ENCODE data around the gene TSPAN4. TPM values are rescaled to one million over a fixed set of nuclear protein-coding genes. Genes with fewer than 3 reads are reported as not detected.

TSPAN4 gene
- total RNA-seq, 1 donor from 2014 or later = 120 TPM

DNA sequence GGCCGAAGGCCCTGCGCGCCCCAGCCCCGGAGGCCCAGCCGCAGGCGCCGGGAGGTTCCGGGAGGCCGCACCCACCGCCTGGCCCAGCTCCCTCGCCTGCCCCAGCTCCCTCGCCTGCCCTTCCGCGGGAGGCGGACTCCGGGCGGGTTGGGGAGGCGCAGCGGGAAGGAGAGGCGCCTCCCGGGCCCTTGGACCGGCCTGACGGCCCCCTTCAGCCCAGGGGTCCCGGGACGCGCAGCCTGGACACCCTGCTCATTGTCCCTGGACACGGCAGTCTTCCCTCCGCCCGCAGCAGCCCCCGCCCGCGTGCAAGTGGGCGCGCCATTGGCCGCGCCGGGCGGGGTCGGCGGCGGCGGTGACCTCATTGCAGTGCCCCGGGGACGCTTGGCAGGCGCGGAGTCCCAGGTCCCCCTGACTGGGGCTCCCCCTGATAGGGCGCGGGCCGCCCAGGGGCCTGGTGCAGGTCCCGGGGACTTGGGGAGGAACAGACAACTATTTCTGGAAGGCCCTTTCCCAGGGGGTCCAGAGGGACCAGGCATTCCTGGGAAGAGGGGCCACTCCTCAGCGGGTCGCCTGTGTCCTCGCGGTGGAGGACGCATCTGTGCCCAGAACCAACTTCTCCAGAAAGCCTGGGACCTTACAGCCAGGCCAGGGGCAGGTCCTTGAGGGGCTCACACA is 9.4 kb upstream of the TSPAN4 start:
- DNase-seq (ENCODE audit: low spot score) = no peak

DNA sequence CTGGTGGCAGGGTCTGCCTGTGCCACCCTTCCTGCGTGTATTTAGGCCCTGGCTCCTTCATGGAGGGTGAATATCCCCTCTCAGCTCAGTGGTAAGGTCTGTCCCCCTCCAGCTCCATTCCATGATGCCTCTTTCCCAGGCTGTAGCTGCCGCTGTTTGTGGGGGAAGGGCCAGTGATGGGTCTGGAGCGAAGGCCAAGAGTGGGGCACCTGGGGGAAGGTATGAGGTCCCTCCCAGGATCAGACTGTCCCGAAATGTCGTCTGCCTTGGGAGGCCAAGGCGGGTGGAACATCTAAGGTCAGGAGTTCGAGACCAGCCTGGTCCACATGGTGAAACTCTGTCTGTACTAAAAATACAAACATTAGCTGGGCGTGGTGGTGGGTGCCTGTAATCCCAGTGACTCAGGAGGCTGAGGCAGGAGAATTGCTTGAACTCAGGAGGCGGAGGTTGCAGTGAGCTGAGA is 8.8 kb upstream of the TSPAN4 start:
- DNase-seq (ENCODE audit: low spot score) = no peak

DNA sequence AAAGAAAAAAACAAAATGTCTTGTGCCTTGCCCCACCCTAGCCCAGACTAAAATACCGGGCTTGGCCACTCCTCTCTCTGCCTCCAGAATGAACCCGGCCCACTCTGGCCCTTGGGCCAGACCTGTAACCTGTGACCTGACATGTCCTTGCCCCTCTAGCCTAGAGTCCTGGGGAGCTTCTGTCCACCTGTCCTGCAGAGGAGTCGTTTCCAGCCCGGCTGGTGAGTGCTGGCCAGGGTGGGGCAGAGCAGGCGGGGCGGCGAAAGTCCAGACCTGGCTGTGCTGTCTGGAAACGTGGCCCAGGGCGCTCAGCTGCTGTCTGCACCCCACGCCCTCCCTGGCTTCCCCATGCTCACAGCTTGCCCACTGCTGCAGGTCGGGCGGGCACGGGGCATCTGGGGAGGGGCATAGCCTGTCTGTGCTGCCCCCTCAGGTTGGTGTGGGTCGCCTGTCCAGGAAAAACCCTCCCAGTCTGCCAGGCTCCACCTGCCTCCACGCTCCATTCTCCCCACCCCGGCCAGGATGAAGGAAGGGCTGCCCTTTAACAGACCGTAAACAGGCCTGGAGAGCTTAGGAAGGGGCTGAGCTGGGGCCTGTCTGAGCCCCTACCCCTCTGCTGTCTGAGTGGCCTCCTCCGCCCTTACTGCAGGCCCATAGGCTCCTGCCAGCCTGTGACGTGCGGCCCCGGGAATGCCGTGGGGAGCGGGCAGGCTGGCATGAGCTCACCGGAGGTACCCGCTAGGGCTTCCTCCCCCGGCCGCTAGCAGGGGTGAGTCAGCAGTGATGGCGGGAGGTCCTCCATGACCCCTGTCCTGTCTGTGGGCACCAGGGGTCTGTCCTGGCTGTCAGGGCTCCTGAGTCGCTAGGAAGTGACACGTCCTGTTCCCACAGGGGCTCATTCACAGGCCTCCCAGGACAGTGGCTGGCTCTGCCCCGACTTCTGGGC is 8.0 kb upstream of the TSPAN4 start:
- DNase-seq (ENCODE audit: low spot score) = no peak

DNA sequence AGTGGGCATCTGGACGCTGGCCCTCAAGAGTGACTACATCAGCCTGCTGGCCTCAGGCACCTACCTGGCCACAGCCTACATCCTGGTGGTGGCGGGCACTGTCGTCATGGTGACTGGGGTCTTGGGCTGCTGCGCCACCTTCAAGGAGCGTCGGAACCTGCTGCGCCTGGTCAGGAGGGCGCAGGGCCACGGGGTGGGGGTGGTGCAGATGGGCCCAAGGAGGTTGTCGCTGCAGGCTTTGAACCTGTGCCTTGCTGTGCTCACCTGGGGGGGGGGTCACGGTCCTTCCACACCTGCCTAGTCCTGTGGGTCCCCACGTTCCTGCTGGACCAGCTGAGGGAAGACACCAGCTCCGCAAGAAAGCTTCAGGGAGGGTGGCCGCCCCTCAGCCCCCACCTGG is 6.4 kb upstream of the TSPAN4 start:
- no peak for DNase-seq (ENCODE audit: low spot score)

DNA sequence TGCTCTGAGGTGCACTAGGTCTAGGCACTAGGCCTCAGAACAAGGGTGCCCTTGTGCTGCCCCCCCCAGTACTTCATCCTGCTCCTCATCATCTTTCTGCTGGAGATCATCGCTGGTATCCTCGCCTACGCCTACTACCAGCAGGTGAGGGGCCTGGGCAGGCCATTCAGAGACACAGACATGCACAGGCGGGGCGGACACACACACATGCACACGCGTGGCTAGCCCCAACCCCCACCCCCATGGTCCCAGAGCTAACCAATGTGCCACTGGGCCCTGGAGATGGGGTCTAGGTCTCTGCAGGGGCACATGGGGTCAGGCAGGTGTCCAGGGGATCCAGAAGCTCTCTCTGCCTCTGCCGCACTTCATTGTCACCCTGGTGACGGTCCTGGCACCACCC is 6.0 kb upstream of the TSPAN4 start:
- DNase-seq (ENCODE audit: low spot score) = no peak

DNA sequence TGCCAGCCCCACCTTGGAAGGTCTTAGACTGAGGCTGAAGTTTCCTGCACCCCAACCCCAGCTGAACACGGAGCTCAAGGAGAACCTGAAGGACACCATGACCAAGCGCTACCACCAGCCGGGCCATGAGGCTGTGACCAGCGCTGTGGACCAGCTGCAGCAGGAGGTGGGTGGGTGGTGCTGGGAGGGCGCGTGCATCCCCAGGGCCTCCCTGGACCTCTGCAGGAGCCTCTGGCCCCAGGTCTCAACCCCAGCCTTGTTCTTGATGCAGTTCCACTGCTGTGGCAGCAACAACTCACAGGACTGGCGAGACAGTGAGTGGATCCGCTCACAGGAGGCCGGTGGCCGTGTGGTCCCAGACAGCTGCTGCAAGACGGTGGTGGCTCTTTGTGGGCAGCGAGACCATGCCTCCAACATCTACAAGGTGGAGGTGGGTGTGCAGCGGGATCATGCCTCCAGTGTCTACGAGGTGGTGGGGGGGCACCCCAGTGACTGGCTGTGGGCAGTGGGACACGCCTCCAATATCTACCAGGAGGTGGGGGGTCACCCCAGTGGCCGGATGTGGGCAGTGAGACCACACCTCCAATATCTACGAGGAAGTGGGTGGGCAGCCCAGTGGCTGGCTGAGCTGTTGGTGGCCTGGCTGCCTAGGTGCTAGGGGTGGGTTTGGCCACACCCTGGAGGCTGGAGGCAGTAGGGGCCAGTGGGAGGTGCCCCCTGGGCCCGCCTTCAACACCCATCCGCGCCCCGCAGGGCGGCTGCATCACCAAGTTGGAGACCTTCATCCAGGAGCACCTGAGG is 5.3 kb upstream of the TSPAN4 start:
- DNase-seq (ENCODE audit: low spot score) = no peak

DNA sequence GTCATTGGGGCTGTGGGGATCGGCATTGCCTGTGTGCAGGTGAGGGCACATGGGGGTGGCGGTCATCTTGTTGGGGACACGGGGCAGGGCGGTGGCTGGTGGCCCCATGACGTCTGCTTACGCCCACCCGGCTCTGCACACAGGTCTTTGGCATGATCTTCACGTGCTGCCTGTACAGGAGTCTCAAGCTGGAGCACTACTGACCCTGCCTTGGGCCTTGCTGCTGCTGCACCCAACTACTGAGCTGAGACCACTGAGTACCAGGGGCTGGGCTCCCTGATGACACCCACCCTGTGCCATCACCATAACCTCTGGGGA is 4.7 kb upstream of the TSPAN4 start:
- no peak for DNase-seq (ENCODE audit: low spot score)

DNA sequence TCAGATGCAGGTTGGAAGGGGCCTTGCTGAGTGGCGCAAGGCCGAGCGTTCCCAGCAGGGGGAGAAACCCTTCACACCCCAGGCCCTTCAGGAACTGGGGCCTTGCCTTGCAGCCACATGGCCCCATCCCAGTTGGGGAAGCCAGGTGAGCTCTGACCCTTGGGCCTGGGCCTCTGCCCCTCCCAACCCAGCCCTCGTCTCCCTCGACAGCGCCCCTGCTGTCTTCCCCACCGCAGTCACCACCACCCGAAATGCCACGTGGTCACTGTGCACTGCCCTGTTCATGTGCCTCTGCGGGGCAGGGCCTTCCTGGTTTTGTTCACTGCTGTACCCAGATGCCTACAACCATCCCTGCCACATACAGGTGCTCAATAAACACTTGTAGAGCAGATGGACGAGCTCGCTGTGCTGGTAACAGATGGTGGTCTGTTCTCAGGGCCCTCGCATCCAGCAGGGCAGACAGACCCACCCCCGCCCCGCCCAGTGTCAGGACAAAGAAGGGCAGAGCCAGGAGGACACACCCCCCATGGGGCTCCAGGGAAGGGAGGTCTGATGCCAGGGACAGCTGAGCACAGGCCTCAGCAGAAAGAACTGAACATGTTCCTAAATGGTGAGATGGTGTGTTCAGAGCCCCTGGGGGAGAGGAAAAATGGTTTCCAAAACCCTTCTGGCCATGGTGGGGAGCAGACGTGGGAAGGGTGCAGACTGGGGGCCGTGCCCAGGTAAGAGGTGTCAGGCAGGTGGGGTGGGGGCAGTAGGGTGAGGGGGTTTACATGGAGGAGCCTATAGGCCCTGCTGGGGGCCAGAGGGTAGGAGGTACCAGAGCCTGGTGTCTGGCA is 4.0 kb upstream of the TSPAN4 start:
- no peak for DNase-seq (ENCODE audit: low spot score)

DNA sequence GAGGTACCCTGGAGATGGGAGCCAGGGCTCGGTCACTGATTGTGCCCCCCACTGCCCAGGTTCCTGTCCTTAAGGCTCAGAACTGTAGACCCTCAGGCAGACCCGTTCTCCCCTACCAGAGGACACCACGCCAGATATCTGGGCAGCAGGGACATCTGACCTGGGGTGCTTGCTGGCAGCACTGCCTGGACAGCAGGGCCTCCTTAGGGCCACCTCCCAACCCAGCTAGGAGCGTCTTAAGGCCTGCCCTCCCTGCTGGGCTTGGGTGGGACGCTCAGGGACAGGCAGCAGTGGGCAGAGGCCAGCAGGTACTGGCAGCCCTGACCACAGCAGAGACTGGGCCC is 3.4 kb upstream of the TSPAN4 start:
- no peak for DNase-seq (ENCODE audit: low spot score)

DNA sequence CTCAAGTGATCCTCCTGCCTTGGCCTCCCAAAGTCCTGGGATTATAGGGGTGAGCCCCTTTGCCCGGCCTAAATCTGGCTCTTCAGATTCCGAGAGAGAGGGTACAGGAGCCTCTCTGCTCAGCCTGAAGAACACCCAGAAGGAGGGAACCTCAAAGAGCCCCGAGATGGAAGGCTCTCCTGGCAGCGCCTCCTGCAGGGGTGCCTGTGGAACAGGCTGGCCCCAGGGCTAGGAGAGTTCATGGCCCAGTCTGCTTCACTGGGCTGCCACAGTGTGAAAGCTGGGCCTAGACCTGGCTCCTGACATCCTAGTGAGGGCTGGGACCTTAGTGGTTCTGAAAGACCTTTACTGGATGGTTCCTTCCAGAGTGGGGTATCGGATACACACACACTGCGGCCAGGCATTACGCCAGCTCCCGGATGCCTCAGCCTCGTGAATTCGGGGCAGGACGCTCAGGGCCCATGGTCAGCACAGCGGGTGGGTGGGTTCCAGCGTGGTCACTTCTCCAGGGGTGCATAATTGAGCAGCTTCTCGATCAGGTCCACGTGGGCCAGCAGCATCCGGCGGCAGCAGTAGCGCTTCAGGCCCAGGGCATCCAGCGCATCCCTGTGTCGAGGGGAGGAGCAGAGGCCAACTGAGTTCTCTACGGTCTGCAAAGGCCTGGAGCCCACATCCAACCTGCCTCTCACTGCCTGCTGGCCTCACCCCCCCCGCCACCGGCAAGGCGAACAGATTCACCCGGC is 2.6 kb upstream of the TSPAN4 start:
- DNase-seq (ENCODE audit: low spot score) = no peak

DNA sequence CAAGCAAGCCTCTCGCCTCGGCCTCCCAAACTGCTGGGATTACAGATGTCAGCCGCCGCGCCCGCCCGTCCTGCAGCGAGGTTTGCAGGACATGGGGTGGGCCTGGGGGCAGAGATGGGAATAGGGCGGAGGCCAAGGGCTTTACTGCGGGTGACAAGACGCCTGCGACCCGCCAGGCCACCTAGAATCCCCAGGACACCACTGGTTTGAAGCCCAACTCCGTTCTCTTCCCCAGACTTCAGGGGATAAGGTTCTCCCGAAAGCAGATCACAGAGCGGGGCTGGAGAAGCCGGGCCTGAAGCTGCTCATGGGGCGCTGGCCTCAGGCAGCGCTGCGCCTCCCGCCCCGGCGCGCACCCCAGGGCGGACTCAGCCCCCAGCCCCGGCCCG is 677 bp upstream of the TSPAN4 start:
- DNase-seq (ENCODE audit: low spot score) = no peak

DNA sequence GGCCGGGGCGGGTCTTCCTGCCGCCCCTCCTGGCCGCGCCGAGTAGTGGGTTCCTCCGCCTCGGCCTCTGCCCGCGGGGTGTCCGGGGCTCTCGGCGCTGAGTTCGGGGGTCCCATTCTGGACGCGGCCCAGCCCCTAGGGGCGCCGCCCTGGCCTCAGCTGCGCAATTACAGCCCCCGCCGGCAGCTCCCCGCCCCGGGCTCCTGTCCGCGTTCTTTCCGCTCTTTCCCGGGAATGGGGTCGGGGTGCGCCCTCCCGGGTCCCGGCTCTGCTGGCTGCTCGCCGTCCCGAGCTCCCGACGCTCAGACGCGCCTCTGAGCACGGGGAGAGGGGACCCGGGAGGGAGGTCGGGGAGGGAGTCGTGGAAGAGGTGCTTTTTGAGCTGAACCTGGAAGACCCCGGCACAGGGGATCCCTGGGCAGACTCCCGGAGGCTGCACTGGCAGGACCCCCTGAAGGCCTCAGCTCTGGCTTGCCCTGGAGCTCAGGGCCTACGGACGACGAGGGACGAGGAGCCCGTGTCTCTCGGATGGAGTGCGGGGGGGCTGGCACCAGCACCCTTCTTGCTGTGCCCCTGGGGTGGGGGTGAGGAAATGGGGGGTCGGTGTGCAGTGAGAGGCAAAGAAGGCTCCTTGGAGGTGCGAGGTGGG is 558 bp downstream of the TSPAN4 start:
- no peak for DNase-seq (ENCODE audit: low spot score)

DNA sequence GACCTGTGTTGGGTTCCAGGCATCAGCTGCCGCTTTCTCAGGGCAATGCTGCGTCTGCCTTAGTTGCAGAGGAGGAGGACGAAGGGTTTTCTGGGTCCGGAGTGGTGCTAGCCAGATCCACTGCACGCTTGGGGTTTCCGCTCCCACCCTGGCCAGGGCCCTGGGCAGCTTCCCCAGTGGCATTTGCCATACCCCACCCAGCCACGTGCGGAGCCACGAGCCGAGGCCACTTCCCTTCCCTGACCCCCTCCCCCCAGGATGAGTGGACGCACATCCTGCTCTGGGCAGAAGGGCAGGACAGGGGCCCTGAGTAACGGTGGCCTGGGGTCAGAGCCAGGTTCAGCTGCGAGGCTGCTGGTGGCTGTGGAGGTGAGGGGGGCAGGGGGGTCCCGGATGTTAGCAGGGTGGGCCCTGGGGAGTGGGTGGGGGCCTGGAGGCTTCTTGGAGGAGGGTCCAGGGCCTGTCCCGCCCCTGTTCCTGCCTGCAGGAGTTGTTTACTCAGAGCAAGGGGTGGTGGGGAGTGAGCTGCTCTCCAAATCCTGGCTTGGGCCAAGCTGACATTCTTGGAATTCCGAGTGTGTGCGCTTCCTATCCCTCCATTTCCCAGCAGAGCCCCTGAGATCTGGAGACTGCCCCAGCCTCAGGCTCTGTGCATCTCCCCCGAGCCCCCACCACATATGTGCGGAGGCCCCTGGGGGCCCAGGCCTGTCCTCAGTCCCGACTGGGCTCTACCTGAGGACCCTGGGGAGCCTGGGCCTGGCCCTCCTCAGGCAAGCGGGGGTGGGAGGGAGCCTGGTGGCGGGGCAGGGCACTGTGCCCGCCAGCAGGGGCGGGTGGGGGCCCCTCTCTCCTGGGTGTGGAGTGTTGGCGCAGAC is 1.4 kb downstream of the TSPAN4 start:
- peak; percentile 97 for DNase-seq (ENCODE audit: low spot score)

DNA sequence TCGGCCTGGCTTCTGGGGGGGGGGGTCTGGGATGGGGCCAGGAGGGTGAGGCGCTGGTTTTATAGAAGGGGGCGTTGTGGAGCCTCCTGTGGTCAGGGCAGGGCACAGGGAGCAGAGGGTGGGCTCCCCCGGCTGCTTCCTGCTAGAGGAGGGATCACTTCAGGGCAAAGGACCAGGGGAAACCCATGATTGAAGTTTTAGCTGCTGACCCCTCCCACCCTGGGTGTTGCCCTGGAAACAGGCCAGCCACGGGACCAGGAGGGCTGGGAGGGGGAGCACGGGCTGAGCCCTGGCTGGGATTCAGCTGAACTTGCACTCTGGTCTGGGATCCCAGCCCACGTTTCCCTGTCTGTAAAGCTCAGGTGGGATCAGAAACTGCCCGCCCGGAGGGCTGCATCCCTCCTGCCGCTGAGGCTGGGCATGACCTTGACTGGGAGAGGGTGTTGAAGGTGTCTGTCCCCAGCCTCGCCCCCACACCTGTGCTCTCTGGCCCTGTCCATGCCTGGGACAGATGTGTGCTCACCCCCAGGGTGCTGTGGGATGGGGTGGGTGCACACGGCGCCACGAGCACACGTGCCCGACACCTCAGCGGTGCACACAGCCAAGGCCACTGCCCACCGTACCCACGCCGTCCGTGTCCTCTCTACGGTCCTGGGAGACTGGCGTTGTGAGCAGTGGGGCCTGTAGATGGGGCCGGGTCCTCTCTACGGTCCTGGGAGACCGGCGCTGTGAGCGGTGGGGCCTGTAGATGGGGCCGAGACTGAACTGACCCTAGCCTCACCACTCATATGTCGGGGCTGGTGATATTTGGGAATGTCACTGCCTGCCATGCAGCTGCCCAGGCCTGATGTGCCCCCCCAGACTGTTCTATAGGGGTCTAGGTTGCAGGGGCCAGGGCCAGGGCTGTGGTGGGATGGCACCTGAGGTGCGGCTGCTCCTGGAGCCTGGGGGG is 2.3 kb downstream of the TSPAN4 start:
- DNase-seq (ENCODE audit: low spot score) = peak; percentile 96

DNA sequence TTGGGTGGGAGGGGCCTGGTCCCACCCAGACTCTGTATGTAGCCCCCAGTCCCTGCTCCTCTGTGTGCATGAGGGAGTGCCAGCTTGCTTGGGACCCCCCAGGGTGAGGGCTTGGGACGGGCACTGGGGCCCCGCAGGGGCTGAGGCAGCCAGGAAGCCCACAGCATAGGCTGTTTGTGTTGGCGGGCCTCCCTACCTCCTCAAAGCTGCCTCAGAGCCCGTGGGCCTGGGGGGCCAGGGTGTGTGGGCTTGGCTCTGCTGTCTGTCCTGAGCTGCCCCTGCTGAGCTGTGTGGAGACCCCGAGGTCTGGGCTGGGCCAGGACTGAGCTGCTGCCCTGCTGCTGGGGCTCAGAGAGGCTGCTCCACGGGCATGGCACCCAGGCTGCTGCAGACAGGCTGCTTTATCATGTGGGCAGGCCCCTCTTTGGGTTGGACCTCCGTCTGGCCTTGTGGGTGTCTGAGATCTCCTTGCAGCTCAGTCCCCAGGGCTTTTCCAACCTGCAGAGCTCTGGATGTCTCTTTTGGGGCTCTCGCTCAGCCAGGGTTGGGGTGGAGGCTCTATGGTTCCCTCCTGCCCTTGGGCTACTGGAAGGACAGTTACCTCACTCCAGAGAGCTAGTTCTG is 3.3 kb downstream of the TSPAN4 start:
- DNase-seq (ENCODE audit: low spot score) = no peak

DNA sequence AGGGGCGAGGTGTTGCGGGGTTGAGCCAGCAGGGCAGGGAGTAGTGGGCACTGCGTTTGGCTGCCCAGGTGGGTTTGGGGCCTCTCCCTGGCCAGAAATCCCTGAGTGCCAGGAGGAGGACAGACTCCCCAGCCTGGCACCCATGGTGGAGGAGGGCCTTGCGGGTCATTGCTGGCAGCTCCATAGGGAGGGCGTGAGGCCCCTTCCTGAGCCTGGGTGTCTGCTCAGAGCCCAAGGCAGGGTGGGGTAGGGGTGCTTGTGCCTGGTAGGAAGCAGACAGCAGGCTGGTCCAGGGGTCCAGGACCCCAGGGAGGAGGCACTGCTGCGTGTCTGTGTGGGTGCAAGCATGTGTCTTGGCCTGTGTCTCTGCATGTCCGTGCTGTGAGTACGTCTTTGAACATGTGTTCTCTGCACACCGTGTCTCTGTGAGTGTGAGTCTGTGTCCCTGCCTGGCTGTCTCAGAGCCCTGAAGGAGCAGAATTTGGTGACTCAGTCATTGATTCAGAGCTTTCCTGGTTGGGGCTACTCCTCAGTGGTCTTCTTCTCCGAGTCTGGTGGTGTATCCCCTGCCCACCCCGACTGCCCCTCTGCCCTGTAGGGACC is 3.9 kb downstream of the TSPAN4 start:
- DNase-seq (ENCODE audit: low spot score) = no peak

DNA sequence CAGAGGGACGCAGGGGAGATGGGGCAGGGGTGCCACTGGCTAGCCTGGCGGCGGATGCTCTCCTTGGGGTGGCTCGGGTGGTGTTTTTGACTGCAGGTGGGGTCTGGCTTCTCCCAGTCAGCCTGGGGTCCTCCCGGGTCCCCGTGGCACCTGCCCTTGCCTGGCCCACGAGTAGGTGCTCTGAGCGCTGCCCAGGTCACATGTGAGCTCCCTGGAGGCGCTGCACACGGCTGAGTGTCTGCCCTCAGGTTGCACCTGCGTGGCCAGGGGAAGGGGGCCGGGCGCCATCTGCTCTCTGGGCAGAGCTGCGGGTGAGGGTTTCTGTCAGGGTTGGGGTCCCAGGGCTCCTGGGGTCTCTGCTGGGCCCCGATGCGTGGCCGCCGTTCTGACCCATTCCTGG is 5.2 kb downstream of the TSPAN4 start:
- no peak for DNase-seq (ENCODE audit: low spot score)
